RWPE1 (cell line): ENCODE results near the gene RNF214.

Experiments used
- CTCF ChIA-PET: fragments of 350-600 bp; sonication (Branson Sonifier 250); formaldehyde crosslinking; extraction: SDS; loops from one replicate; lab custom pipeline; 2021; lab: Yijun Ruan, JAX
- POLR2A ChIA-PET: fragments of 400-600 bp; formaldehyde crosslinking; extraction: SDS; loops from one replicate; lab custom pipeline; 2020; ENCODE audit warnings: antibody characterized with exemption; ENCODE audit not compliant: low non-redundant PET; lab: Yijun Ruan, JAX
- DNase-seq: peaks from one replicate; pipeline ENCODE4 v3.0.0; 2012; ENCODE audit warnings: low spot score
- H3K27ac ChIP-seq: fragments of 450-650 bp; 2 replicates; pipeline ENCODE4 v1.5.1; 2017
- CTCF ChIP-seq: fragments of 450-650 bp; conservative IDR thresholded peaks from 2 replicates; pipeline ENCODE4 v1.5.1; 2017; ENCODE audit warnings: low read depth, mild to moderate bottlenecking

RNF214 gene

GRCh38 chr11:117334896-117335295 is 102.4 kb downstream of the RNF214 start:
- H3K27ac ChIP-seq = no peak overlapping the region
- no peak for DNase-seq
- TF ChIP-seq CTCF = no peak
- ChIA-PET POLR2A (no interaction called here), CTCF (interaction anchor here (0.7 kb wide), 1 partner anchor 19 kb away, joined by 4 read pairs; the partner anchor contains the start of gene BACE1)

- no peak for TF ChIP-seq CTCF
- ChIA-PET CTCF (interaction anchor here (0.5 to 0.7 kb wide), 2 partner anchors 20 to 836 kb away, joined by 3 to 4 read pairs; partner anchors contain the start of gene BACE1), POLR2A (no interaction called here)
- no peak overlapping the region for H3K27ac ChIP-seq
- no peak for DNase-seq
Measured at GRCh38 chr11:117335399-117335798, 102.9 kb downstream of the RNF214 start.
